Left kidney (tissue), 2 donors: ENCODE results near the gene PON1. TPM values are rescaled to one million over a fixed set of nuclear protein-coding genes. Genes with fewer than 3 reads are reported as not detected.

ENCODE experiments used
- DNase-seq: peaks from one replicate; pipeline ENCODE4 v3.0.0-alpha.2; 2013
- polyA plus RNA-seq: library from polyadenylated mRNA; unstranded; fragments of 120-200 nt; gene quantifications from one replicate; pipeline ENCODE4 v1.2.1, GENCODE V29; 2013; ENCODE audit not compliant: insufficient read length

Gene PON1
- polyA plus RNA-seq, 1 donor = 0.33 TPM

DNA sequence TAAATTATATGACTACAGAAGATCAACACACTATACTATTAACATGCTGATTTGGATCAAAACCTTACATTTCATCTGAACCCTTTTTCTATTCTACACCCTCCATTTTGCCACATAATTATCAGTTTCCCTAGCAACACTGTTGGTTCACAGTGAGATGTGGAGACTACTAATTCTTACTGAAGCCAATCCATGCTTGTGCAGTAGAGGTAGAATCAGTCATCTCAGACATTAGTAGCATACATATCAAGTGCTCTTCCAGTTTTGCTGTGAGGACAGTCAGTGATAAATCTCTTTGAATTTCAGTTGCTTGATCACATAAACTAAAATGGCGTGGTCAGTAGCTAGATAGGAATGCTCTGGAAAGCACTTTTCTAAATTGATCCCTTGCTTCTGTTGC is 70.3 kb downstream of the PON1 start:
- no peak for DNase-seq

DNA sequence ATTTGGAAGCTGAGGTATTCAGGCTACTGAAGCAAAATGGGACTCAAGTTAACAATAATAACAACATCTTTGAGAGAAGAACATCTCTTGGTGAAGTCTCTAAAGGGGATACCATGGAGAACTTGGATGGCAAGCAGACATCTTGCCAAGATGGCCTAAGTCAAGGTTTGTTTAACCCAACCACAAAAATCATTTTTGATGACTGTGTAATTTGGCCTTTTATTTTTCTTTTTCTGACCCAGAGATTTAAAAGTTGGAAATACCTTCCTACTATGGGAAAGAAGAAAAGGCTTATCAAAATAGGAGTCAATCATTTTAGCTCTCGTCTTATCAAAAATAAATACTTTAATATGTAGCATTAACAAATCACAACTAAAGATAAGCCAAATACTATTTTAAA is 72.4 kb downstream of the PON1 start:
- DNase-seq = no peak

DNA sequence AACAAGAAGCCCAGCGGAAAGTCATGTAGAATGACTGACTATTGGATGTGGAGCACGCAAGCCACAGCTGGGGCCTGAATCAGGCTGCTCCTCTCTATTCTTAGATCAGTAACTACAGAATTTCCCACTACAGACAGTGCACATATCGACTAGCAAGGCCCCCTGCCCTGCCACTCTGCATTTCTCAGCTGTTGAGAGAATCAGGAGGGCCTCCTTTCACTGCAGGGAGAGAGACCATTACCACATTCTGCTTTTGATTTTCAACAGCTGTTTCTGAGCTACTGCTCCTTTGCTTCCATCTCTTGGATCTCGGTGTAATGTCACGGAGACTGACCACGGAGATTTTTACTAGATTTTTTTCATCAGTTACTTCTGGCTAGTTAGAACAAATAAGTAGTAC is 73.8 kb downstream of the PON1 start:
- DNase-seq = no peak

Other genes starting within 250 kb of the PON1 start
- gene PON3, start 71.8 kb upstream of the PON1 start, polyA plus RNA-seq = 2.5 TPM
- 265 TPM for gene PON2, start 110.5 kb upstream of the PON1 start, polyA plus RNA-seq
- gene ASB4, start 161.4 kb upstream of the PON1 start, polyA plus RNA-seq = 0.10 TPM